Measurements from ENCODE around the gene DUSP1.

Gene DUSP1

DNA sequence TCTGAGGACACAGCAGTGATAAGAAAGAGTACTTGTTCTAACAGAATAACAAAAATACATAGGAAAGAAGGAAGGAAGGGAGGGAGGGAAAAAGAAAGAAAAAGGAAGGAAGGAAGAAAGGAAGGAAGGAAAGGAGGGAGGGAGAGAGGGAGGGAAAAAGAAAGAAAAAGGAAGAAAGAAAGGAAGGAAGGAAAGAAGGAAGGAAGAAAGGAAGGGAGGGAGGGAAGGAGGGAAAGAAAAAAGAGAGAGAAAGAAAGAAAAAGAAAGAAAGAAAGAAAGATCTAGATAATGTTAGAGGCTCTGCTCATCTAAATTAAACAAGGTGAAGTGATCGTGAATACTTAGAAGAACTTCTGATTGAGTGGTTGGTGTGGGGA lies 29.8 kb downstream of the DUSP1 start:
- POLR2A ChIA-PET: no interaction called here
- TF ChIP-seq TARDBP (IDR thresholded peaks at IDR 0.05) (no peak), CTBP1 (IDR thresholded peaks at IDR 0.05; ENCODE audit: borderline replicate concordance) (no peak), FOXA1 (IDR thresholded peaks at IDR 0.05) (no peak), BHLHE40 (IDR thresholded peaks at IDR 0.05; ENCODE audit: borderline replicate concordance) (no peak), LEF1 (IDR thresholded peaks at IDR 0.05; ENCODE audit: borderline replicate concordance) (no peak), FOXK2 (IDR thresholded peaks at IDR 0.05) (no peak), HDGF (IDR thresholded peaks at IDR 0.05; ENCODE audit: borderline replicate concordance) (no peak), ZNF384 (IDR thresholded peaks at IDR 0.05) (no peak), FOXM1 (IDR thresholded peaks at IDR 0.05; ENCODE audit: borderline replicate concordance) (no peak), ARNT (IDR thresholded peaks at IDR 0.05) (no peak), ELF4 (IDR thresholded peaks at IDR 0.05) (no peak), NFRKB (IDR thresholded peaks at IDR 0.05) (no peak), SUZ12 (IDR thresholded peaks at IDR 0.05) (no peak), L3MBTL2 (conservative IDR thresholded peaks at IDR 0.05) (no peak), SP1 (IDR thresholded peaks at IDR 0.05) (no peak)
- TF ChIP-seq, protein P1, sequence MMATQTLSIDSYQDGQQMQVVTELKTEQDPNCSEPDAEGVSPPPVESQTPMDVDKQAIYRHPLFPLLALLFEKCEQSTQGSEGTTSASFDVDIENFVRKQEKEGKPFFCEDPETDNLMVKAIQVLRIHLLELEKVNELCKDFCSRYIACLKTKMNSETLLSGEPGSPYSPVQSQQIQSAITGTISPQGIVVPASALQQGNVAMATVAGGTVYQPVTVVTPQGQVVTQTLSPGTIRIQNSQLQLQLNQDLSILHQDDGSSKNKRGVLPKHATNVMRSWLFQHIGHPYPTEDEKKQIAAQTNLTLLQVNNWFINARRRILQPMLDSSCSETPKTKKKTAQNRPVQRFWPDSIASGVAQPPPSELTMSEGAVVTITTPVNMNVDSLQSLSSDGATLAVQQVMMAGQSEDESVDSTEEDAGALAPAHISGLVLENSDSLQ (IDR thresholded peaks at IDR 0.05): no peak
- no peak for DNase-seq (ENCODE audit: extremely low spot score)
- CTCF ChIA-PET: no interaction called here

DNA sequence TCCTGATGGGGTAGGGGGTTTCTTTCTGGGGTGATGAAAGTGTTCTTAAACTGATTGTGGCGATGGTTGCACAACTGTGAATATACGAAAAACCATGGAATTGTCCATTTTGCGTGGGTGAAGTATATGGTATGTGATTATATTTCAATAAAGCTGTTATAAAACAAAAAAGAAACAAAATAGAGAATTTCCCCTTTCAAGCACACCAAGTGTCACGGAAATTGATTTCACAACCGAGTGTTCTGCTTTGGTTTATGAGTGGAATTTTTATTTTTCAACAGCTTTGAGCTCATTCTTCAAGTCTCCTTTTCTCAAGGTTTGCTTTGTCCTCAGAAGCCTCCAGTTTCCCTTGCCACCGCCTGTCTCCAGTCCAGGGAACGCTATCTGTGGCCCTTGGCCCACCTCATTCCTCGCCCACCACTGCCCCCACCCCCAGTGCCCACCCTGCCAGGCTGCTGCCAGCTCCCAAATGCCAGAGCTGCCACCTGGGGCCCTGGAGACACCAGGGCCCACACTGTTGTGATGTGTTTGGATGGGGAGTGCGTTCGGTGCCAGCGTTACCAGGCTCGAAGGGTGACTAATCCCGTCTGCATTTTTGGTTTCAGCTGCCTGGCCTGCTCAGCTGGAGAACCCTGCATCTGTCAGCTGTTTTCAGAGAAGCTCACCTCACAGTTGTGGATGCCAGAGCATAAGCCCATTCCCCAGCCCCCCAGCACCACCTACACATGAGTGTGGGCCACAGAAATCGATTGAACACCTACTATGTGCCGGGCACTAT lies 30.4 kb downstream of the DUSP1 start:
- TF ChIP-seq FOXA1 (IDR thresholded peaks at IDR 0.05) (no peak), FOXK2 (IDR thresholded peaks at IDR 0.05) (no peak), FOXM1 (IDR thresholded peaks at IDR 0.05; ENCODE audit: borderline replicate concordance) (no peak), BHLHE40 (IDR thresholded peaks at IDR 0.05; ENCODE audit: borderline replicate concordance) (no peak), LEF1 (IDR thresholded peaks at IDR 0.05; ENCODE audit: borderline replicate concordance) (no peak), ELF4 (IDR thresholded peaks at IDR 0.05) (no peak), SP1 (IDR thresholded peaks at IDR 0.05) (no peak), SUZ12 (IDR thresholded peaks at IDR 0.05) (no peak), L3MBTL2 (conservative IDR thresholded peaks at IDR 0.05) (no peak), ZNF384 (IDR thresholded peaks at IDR 0.05) (no peak), ARNT (IDR thresholded peaks at IDR 0.05) (no peak), TARDBP (IDR thresholded peaks at IDR 0.05) (no peak), NFRKB (IDR thresholded peaks at IDR 0.05) (no peak), HDGF (IDR thresholded peaks at IDR 0.05; ENCODE audit: borderline replicate concordance) (no peak), CTBP1 (IDR thresholded peaks at IDR 0.05; ENCODE audit: borderline replicate concordance) (no peak)
- TF ChIP-seq, protein P1 (IDR thresholded peaks at IDR 0.05): no peak
- no peak for DNase-seq (ENCODE audit: extremely low spot score)
- CTCF ChIA-PET: no interaction called here
- POLR2A ChIA-PET: interaction anchor here (0.8 to 1.0 kb wide), 2 partner anchors 30 to 31 kb away, joined by 3 to 4 read pairs; no protein-coding TSS in a partner anchor

DNA sequence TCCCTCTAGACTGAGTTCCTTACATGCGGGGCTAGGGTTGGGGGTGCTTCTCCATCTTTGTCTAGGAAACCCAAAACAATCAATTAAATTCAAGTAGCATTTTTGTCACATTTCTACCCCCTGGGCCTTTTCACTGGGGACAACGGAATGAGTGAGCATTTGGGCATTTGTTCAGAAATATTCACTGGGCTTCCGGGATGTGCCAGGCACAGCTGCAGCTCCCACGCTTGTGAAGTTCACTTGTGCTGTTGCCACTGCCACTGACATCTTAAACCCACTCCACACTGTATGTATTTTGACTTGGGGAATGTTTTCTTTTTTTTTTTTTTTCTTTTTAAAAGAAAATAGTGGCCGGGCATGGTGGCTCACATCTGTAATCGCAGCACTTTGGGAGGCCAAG lies 31.6 kb downstream of the DUSP1 start:
- DNase-seq (ENCODE audit: extremely low spot score): no peak
- POLR2A ChIA-PET: no interaction called here
- TF ChIP-seq HDGF (IDR thresholded peaks at IDR 0.05; ENCODE audit: borderline replicate concordance): no peak
- TF ChIP-seq ZNF384 (IDR thresholded peaks at IDR 0.05): no peak
- TF ChIP-seq TARDBP (IDR thresholded peaks at IDR 0.05): no peak
- no peak for TF ChIP-seq NFRKB (IDR thresholded peaks at IDR 0.05)
- CTCF ChIA-PET: no interaction called here

DNA sequence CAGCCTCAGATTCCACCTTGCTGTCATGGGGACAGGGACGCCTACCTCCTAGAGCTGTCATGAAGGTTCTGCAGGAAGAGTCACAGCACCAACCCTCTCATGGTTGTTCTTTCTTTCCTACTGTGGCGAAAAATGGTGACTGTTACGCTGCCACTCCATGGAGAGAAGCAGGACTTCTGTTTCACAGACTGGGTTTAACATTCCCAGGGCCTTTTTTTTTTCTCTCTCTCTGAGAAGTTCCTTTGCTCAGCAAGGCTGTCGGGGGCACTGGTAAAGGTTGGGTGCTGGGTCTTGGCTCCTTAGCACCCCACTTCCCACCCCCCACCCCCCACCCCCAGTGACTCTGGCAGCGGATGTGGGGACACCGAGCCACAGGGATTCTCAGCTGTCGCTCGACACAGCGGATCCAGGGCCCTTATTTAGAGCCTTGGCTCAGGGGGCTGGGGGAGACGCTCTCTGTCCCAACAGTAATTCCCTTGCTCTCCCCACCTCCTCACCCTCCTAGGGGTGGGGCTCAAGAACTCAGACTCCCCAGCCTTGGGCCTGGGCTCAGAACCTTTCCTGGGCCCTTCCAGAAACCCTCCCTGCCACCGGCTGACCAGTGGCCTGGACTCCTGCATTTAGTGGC lies 34.4 kb downstream of the DUSP1 start:
- CTCF ChIA-PET: no interaction called here
- POLR2A ChIA-PET: no interaction called here
- TF ChIP-seq LEF1 (IDR thresholded peaks at IDR 0.05; ENCODE audit: borderline replicate concordance) (no peak), TARDBP (IDR thresholded peaks at IDR 0.05) (no peak), NFRKB (IDR thresholded peaks at IDR 0.05) (no peak), FOXM1 (IDR thresholded peaks at IDR 0.05; ENCODE audit: borderline replicate concordance) (no peak), CTBP1 (IDR thresholded peaks at IDR 0.05; ENCODE audit: borderline replicate concordance) (no peak), ELF4 (IDR thresholded peaks at IDR 0.05) (no peak), ZNF384 (IDR thresholded peaks at IDR 0.05) (no peak)
- DNase-seq (ENCODE audit: extremely low spot score): no peak

DNA sequence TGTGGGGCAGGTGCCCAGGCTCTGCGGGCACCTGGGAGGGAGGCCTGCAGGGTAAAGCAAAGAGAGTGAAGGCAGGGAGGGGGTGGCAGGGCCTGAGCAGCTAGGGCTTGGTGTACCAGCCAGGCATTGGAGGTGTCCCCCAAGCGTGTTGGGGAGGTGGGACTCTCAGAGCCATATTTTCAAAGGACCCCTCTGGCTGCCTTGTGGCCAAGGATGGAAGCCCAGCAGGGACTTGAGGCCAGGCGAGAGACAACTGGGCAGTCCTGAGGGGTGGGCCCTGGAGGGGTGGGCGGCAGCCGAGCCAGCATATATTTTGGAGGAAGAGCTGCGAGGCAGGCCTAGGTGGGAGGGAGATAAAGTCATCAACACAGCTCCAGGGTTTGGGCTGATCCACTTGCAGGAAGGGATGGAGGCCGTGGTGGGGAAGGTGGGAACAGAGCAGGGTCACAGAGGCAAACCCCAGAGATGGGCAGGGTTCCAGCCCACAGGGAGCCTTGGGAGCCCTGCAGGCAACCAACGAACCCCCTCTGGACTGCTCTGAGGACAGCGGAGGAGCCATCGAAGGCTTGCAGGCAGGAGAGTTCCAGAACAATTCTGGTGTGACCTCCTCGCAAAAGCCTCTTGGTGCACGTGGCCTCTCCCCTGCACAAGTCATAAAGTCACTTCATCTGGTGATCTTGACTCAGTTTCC lies 35.7 kb downstream of the DUSP1 start:
- TF ChIP-seq SP1 (IDR thresholded peaks at IDR 0.05): no peak
- no peak for TF ChIP-seq ZNF384 (IDR thresholded peaks at IDR 0.05)
- ChIA-PET CTCF (interaction anchor here (0.7 kb wide), 1 partner anchor 18 kb away, joined by 3 read pairs; no protein-coding TSS in a partner anchor), POLR2A (interaction anchor here (4.8 kb wide), 1 partner anchor 36 kb away, joined by 32 read pairs; the partner anchor contains the start of gene DUSP1)
- no peak for DNase-seq (ENCODE audit: extremely low spot score)

DNA sequence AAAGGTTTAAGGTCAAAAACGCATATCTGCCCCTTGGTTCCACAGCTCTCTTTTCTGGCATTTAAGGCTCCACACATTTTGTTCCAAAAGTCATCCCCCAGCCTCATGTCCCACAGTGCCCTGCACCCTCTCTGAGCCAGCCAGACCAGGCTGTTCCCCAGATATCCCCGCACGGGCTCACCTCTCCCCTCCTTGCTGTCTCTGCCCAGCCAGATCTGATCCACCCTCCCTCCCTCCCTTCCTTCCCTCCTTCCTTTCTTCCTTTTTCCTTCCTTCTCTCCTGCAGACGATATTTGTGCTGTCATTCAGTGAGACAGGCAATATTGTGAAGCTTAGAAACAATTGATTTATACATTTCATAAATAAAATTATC lies 37.0 kb downstream of the DUSP1 start:
- DNase-seq (ENCODE audit: extremely low spot score): no peak
- ChIA-PET CTCF (interaction anchor here (1.1 to 2.2 kb wide), 3 partner anchors 19 to 37 kb away, joined by 4 to 8 read pairs (median 6); partner anchors contain the start of gene DUSP1), POLR2A (interaction anchor here (4.8 kb wide), 1 partner anchor 37 kb away, joined by 32 read pairs; the partner anchor contains the start of gene DUSP1)
- TF ChIP-seq BHLHE40 (IDR thresholded peaks at IDR 0.05; ENCODE audit: borderline replicate concordance) (no peak), FOXA1 (IDR thresholded peaks at IDR 0.05) (no peak), LEF1 (IDR thresholded peaks at IDR 0.05; ENCODE audit: borderline replicate concordance) (no peak), TARDBP (IDR thresholded peaks at IDR 0.05) (no peak)

Data from HEK293T (cell line).